ENCODE data around the gene TNRC6C. TPM values are rescaled to one million over a fixed set of nuclear protein-coding genes. Genes with fewer than 3 reads are reported as not detected.

Gene TNRC6C
- polyA plus RNA-seq, 1 donor (not counting 4 experiments of a cell fraction or from before 2014, with no cell fraction given) = 0.34 TPM

DNA sequence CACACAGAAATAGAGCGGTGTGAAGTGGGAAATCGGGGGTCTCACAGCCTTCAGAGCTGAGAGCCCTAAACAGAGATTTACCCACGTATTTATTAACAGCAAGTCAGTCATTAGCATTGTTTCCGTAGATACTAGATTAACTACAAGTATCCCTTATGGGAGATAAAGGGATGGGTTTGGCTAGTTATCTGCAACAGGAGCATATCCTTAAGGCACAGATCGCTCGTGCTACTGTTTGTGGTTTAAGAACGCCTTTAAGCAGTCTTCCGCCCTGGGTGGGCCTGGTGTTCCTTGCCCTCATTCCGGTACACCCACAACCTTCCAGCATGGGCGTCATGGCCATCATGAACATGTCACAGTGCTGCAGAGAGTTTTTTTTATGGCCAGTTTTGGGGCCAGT is 143.0 kb downstream of the TNRC6C start:
- Histone ChIP-seq H2AFZ (ENCODE audit: control insufficient read depth, low read length) (no peak overlapping the region), H3K9ac (ENCODE audit: control insufficient read depth, extremely low read depth, insufficient read depth, low read length) (no peak overlapping the region), H4K20me1 (ENCODE audit: control insufficient read depth, extremely low read depth, insufficient read depth, low read length) (no peaks in the 10 kb centered on the region), H3K27me3 (ENCODE audit: control insufficient read depth, extremely low read depth, insufficient read depth, low read length) (no peaks in the 10 kb centered on the region), H3K4me3 (ENCODE audit: control insufficient read depth in 2 of 3, extremely low read depth in 1 of 3, insufficient read depth in 2 of 3, low read depth in 1 of 3, low read length in 3 of 3) (no peak overlapping the region), H3K9me3 (ENCODE audit: control insufficient read depth, low read depth, low read length) (no peaks in the 10 kb centered on the region), H3K9me1 (ENCODE audit: control insufficient read depth, extremely low read depth, insufficient read depth, low read length) (no peaks in the 10 kb centered on the region), H3K79me2 (ENCODE audit: control insufficient read depth, insufficient read depth, low read length) (no peaks in the 10 kb centered on the region), H3K27ac (ENCODE audit: control insufficient read depth, insufficient read depth, low read length) (no peak overlapping the region), H3K4me1 (ENCODE audit: control insufficient read depth, extremely low read depth, insufficient read depth, low read length) (no peaks in the 10 kb centered on the region), H3K36me3 (ENCODE audit: control insufficient read depth in 2 of 2, extremely low read depth in 1 of 2, insufficient read depth in 2 of 2, low read length in 2 of 2) (no peaks in the 10 kb centered on the region), H3K4me2 (ENCODE audit: control insufficient read depth, extremely low read depth, insufficient read depth, low read depth, low read length) (no peak overlapping the region)
- dilution Hi-C loops (cut with MboI; ENCODE audit: extremely low pct_ligation_motif_present, low sequenced_read_pairs) = no loop called here
- DNase-seq (ENCODE audit: low read depth, low spot score) (no peak), FAIRE-seq (no peak)
- TF ChIP-seq EZH2 (IDR thresholded peaks at IDR 0.05; ENCODE audit: low read length) = no peak
- TF ChIP-seq, protein P1, sequence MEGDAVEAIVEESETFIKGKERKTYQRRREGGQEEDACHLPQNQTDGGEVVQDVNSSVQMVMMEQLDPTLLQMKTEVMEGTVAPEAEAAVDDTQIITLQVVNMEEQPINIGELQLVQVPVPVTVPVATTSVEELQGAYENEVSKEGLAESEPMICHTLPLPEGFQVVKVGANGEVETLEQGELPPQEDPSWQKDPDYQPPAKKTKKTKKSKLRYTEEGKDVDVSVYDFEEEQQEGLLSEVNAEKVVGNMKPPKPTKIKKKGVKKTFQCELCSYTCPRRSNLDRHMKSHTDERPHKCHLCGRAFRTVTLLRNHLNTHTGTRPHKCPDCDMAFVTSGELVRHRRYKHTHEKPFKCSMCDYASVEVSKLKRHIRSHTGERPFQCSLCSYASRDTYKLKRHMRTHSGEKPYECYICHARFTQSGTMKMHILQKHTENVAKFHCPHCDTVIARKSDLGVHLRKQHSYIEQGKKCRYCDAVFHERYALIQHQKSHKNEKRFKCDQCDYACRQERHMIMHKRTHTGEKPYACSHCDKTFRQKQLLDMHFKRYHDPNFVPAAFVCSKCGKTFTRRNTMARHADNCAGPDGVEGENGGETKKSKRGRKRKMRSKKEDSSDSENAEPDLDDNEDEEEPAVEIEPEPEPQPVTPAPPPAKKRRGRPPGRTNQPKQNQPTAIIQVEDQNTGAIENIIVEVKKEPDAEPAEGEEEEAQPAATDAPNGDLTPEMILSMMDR (optimal IDR thresholded peaks at IDR 0.05 in 1 of 3, IDR thresholded peaks at IDR 0.05 in 1 of 3, conservative IDR thresholded peaks at IDR 0.05 in 1 of 3; ENCODE audit: extremely low read depth in 1 of 3, insufficient read depth in 2 of 3, low read length in 3 of 3) = no peak

DNA sequence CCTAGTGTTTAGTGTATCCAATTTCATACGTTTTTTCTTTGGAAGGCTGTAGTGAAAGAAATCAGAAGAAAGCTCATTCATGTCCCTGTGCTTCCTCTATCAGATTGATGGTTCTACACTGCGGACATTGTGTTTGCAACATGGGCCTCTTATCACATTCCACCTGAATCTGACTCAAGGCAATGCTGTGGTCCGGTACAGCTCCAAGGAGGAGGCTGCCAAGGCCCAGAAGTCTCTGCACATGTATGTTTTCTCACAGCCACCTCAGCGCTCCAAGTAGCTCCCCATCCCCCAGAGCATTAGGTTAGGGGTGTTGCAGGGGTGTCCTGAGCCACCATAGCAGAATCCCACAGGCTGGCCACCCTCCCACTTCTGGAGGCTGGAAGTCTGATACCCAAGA is 144.8 kb downstream of the TNRC6C start:
- H3K9me3 ChIP-seq (ENCODE audit: control insufficient read depth, low read depth, low read length) = no peaks in the 10 kb centered on the region
- H3K27ac ChIP-seq (ENCODE audit: control insufficient read depth, insufficient read depth, low read length) = no peak overlapping the region
- H4K20me1 ChIP-seq (ENCODE audit: control insufficient read depth, extremely low read depth, insufficient read depth, low read length) = no peaks in the 10 kb centered on the region
- FAIRE-seq (no peak), DNase-seq (ENCODE audit: low read depth, low spot score) (no peak)
- H3K4me3 ChIP-seq (ENCODE audit: control insufficient read depth in 2 of 3, extremely low read depth in 1 of 3, insufficient read depth in 2 of 3, low read depth in 1 of 3, low read length in 3 of 3) = no peak overlapping the region
- dilution Hi-C loops (cut with MboI; ENCODE audit: extremely low pct_ligation_motif_present, low sequenced_read_pairs) = no loop called here
- no peak overlapping the region for H2AFZ ChIP-seq (ENCODE audit: control insufficient read depth, low read length)
- H3K4me1 ChIP-seq (ENCODE audit: control insufficient read depth, extremely low read depth, insufficient read depth, low read length) = no peaks in the 10 kb centered on the region
- H3K36me3 ChIP-seq (ENCODE audit: control insufficient read depth in 2 of 2, extremely low read depth in 1 of 2, insufficient read depth in 2 of 2, low read length in 2 of 2) = peaks cover 0 to 1% of the 10 kb centered on the region in 2 experiments
- H3K9me1 ChIP-seq (ENCODE audit: control insufficient read depth, extremely low read depth, insufficient read depth, low read length) = no peaks in the 10 kb centered on the region
- no peaks in the 10 kb centered on the region for H3K79me2 ChIP-seq (ENCODE audit: control insufficient read depth, insufficient read depth, low read length)
- no peaks in the 10 kb centered on the region for H3K27me3 ChIP-seq (ENCODE audit: control insufficient read depth, extremely low read depth, insufficient read depth, low read length)
- no peak overlapping the region for H3K4me2 ChIP-seq (ENCODE audit: control insufficient read depth, extremely low read depth, insufficient read depth, low read depth, low read length)
- TF ChIP-seq EZH2 (IDR thresholded peaks at IDR 0.05; ENCODE audit: low read length) = no peak
- TF ChIP-seq, protein P1 (optimal IDR thresholded peaks at IDR 0.05 in 1 of 3, IDR thresholded peaks at IDR 0.05 in 1 of 3, conservative IDR thresholded peaks at IDR 0.05 in 1 of 3; ENCODE audit: extremely low read depth in 1 of 3, insufficient read depth in 2 of 3, low read length in 3 of 3) = no peak
- H3K9ac ChIP-seq (ENCODE audit: control insufficient read depth, extremely low read depth, insufficient read depth, low read length) = no peak overlapping the region

All from keratinocyte (primary cell).